GM18873 (cell line): ENCODE results near the gene VDAC1.

ENCODE experiments used
- ATAC-seq: cut with Tn5 transposase; IDR thresholded peaks from one replicate; pipeline ENCODE4 v1.9.1; 2021; ENCODE audit warnings: mild to moderate bottlenecking, moderate library complexity, moderate number of reproducible peaks; ENCODE audit not compliant: unreplicated experiment, low FRiP score

Gene VDAC1

DNA sequence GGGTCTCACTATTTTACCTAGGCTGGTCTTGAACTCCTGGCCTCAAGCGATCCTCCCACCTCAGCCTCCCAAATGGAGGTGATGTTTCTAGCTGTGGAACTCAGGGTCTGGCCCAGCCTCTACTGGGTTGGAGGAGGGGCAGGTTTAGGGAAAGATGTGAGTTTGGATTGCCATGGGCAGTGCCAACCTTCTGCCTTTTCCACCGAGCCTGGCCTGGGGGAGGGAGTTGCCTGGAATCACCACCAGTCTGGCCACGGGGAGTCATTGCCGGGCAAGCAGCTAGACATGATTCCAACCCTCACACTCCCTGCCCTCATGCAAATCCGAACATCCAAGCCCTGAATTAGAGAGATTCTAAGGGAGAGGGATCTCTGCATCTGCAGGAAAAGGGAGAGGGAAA is 21.0 kb upstream of the VDAC1 start:
- ATAC-seq, result no peak

GRCh38 chr5:134024811-134025210 is 20.0 kb upstream of the VDAC1 start:
- ATAC-seq, result no peak

DNA sequence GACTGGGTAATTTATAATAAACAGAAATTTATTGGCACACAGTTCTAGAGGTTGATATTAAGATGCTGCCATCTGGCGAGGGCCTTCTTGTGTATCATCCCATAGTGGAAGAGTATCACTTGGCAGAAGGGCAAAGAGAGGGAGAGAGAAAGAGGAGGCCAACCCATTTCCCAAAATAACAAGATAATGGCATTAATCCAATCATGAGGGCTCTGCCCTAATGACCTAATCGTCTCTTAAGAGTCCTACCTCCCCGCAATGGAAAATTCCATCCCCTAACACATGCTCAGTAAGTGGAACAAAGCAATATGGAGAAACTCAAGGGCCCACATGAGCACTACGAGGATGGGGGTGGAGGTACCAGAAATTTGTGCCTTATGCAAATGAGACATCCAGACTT is 17.6 kb upstream of the VDAC1 start:
- ATAC-seq, result no peak

- ATAC-seq, result no peak
Measured at GRCh38 chr5:134020188-134020587, 15.4 kb upstream of the VDAC1 start.

GRCh38 chr5:134019636-134020035 is 14.9 kb upstream of the VDAC1 start:
- ATAC-seq, result no peak

- no peak for ATAC-seq
Measured at GRCh38 chr5:134018986-134019316, 14.2 kb upstream of the VDAC1 start.

GRCh38 chr5:134018154-134018985 is 13.6 kb upstream of the VDAC1 start:
- ATAC-seq, result no peak

DNA sequence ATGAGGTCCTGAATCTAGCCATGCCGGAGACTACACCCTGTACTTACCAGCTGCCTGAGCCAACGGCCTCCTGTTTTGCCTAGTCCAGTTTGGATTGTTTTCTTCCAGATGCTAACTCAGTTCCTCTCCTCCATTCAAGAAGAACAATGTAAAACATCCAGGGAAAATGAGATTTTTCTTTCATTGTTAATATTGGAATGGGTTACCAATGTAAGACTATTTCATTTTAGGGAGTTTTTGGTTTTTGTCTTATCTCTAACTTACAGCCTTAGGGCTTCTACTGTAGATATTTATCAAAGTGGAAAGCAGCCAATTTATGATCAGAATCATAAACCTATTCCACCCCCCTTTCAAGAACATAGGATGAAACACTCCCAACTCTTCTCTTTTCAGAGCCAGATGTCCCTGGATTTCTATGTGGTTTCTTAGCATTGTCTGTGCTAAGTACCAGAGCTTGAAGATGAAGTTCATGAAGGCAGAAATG is 3.5 kb upstream of the VDAC1 start:
- ATAC-seq, result no peak

DNA sequence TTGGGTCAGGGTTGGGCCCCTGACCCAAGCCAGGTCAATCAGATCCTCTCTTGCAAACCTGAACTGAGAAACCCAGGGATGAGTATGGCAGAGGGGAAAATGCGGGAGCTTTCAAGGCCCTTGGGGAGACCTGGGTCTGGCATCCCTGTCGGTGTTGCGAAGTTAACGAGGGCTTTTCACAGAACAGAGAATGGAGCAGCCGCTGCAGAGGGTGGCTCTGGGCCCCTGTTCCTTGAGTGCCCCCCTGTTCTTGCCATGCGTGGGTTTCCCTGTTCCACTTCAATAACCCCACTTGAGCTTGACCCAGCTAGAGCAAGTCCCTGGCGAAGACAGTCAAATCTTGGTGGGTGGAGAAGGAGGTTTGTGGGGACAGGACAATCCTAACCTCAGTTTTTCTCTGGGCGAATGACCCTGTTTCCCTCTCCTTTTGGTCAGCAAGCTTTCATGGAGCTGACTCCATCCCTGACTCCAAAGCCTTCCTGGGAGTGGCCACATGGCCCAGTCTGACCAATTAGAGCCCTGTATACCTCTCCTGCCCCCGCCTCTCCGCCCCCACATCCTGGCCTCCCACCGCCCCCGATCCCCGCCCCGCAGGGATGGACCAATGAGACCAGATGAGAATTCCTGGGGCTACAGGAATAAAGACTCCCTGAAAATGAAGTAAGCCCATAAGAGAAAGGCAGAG is 2.9 kb upstream of the VDAC1 start:
- no peak for ATAC-seq

GRCh38 chr5:134006115-134006514 is 1.3 kb upstream of the VDAC1 start:
- ATAC-seq, result no peak

DNA sequence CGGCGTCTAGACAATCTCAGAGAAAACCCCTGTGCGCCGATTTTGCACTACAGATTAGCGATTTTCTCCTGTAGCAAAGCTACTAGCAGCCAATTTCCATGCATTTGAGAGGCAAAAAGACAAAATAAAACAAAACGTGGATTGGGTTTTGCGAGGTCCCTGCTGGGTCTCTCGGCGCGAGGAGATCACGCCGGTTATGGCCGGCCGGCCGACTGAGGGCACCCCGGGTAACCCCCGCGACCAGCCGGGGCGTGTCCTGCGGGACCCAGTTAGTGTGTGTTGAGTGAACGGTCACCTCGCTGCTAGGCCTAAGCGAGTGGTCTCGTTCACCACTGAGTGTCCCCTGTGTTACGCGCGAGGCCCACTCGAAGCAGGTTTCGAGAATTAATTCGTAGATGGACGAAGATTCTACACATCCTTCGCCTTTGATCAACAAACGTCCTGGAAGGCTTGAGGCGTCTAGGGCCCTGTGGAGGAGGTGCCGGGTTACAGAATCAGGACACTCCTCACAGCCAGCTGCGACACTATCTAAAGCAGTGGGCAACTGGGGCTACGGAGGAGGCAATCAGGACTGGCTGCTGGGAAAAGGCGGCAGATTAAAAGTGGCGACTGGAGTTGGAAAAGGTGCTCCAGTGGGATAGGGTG is 764 bp upstream of the VDAC1 start:
- no peak for ATAC-seq

GRCh38 chr5:134003817-134004625 is 754 bp downstream of the VDAC1 start:
- peak; percentile 19 for ATAC-seq

DNA sequence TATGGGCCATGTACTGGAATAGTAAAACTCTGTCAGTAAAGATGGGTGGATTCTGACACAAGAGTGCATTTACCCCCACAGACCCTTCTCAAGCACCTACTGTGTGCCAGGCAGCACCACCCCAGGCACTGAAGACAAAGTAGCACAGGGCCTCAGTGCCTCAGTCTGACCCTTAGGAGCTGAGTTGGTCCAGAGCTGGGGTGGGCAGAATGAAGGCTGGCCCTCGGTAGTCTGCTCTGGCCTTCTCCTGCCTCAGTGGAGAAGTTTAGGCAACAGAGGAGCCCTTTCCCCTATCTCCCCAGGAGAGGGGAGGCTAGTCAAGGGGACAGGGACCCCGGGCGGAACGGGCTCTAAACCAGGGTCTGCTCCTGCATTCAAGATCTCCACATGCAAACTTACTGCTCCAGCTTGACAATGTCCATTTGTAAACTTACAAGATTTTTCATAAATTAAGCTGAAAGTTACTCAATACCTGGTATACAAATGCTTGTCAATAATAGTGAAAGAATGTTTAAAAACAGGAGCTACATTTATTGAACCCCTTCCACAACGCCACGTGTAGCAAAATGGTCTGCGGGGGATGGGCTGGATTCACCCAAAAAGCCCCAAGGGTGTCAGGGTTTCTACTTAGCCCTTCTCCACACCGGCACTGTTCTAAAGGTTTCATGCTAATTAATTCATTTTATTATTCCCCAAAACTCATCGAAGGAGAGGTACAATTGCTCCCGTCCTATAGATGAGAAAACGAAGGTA is 1.5 kb downstream of the VDAC1 start:
- no peak for ATAC-seq

DNA sequence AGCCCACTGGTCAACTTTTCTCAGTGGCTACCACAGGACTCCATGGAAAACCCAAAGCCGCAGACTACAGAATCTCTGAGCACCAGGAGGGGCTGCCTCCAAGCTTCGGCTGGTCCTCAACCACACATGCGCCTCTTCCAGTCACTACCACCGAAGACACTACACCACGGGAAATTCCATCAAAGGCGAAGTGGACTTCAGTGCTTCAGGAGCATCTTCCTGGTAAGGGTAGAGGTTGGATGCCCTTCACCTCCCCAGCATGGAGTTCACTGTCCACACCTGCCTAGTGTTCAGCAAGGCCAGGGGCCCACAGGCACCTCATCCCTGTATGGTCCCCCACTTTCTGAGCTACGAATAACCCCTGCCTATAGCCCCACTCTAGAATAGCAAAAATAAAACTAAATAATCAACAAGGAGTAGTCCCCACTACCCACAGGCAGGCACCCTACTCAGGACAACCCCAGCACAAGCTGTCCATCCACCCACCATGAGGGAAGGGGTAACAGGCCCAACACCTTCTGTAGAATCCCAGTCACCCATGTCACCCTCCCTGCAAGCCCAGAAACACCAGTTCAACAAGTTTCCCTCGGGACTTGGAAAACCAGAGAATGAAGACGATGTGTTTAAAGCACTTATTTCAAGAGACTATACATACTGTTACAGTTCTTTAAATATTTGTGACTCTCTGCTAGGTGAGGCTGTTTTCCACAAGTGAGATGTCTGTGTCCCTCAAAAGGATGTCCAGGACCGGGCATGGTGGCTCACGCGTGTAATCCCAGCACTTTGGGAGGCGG is 2.6 kb downstream of the VDAC1 start:
- ATAC-seq, result no peak

DNA sequence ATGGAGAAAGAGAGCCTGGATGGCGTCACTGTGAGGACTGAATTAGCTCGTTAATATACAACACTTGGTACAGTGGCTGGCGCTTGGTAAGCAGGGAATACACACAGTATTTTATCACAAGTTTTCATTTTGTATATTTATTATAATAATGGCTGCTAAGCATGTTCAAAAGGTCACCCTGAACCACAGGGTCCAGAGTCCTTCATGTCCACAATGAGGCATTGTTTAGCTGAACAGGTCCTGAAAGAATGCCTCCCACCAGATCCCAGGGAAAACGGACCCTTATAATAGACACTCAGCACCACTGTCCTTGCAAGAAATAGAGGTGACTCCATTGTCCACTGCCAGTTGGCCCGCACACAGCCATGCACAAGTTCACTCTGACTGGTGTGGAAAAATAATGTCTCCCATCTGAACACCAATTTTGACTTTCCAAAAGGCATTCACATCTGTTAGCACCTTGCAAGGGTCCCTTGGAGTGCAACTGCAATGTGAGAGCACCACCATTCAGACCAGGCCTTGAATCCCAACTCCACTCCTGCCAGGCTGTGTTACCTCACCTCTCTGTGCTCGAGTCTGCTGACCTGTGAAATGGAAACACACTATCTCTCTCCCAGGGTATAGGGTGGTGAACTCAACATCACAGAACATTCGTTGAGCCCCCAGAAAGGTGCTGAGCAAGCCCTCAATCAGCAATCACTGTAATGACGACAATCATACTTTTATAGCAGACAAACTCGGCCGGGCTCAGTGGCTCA is 3.9 kb downstream of the VDAC1 start:
- ATAC-seq, result no peak

DNA sequence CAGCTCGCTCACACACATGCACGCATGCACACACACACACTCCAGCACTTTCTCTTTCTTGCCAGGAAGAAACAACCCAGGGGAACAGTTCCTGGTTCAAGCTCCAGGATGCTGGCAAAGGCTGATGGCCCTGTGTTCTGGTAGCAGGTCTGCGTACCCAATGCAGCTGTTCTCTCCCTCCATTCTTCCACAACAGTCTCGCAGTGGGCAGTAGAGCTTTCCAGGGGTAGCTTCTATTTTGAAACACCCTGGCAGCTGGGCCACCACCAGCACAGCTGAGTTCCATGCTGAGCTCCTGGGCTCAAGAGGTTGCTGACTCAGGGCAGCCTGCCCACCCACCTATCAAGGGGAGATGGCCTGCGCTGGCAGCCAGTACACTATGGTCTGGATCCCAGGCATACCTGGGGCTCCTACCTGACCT is 4.7 kb downstream of the VDAC1 start:
- no peak for ATAC-seq

- ATAC-seq, result no peak
Measured at GRCh38 chr5:133998807-133999206, 6.0 kb downstream of the VDAC1 start.

GRCh38 chr5:133998042-133998441 is 6.7 kb downstream of the VDAC1 start:
- no peak for ATAC-seq
